Loucy (cell line): ENCODE measurements around the gene EBI3.

Experiments
- H2AFZ ChIP-seq: fragments of 200-600 bp; sonication (generic); 2 replicates; pipeline ENCODE4 v1.6.0; 2016; ENCODE audit warnings: antibody characterized with exemption, mild to moderate bottlenecking, low read length, moderate library complexity
- H3F3A ChIP-seq: fragments of 200-600 bp; 2 replicates; pipeline ENCODE4 v1.6.0; 2016; ENCODE audit warnings: antibody characterized with exemption, low read depth, mild to moderate bottlenecking
- H3K27me3 ChIP-seq: fragments of 200-600 bp; sonication (generic); 2 replicates; pipeline ENCODE4 v1.6.1; 2014; ENCODE audit warnings: low read length, mild to moderate bottlenecking; ENCODE audit not compliant: insufficient read depth, poor library complexity, severe bottlenecking
- H3K36me3 ChIP-seq: fragments of 200-600 bp; sonication (generic); 2 replicates; pipeline ENCODE4 v1.6.1; 2016; ENCODE audit warnings: low read length; ENCODE audit not compliant: insufficient read depth
- H3K4me1 ChIP-seq: fragments of 200-600 bp; sonication (generic); 2 replicates; pipeline ENCODE4 v1.5.1; 2014; ENCODE audit warnings: low read length, mild to moderate bottlenecking; ENCODE audit not compliant: insufficient read depth, poor library complexity, severe bottlenecking
- H3K4me2 ChIP-seq: fragments of 200-600 bp; sonication (generic); 2 replicates; pipeline ENCODE4 v1.6.0; 2014; ENCODE audit warnings: antibody characterized with exemption, low read length, low read depth, mild to moderate bottlenecking; ENCODE audit not compliant: poor library complexity, severe bottlenecking
- H3K4me3 ChIP-seq: fragments of 200-600 bp; sonication (generic); 2 replicates; pipeline ENCODE4 v1.5.1; 2014; ENCODE audit warnings: low read length, mild to moderate bottlenecking, mixed read lengths; ENCODE audit not compliant: poor library complexity, severe bottlenecking
- H3K79me2 ChIP-seq: fragments of 200-600 bp; sonication (generic); 2 replicates; pipeline ENCODE4 v1.6.1; 2014; ENCODE audit warnings: low read length; ENCODE audit not compliant: insufficient read depth
- H3K9ac ChIP-seq: fragments of 200-600 bp; sonication (generic); 2 replicates; pipeline ENCODE4 v1.6.0; 2014; ENCODE audit warnings: mild to moderate bottlenecking, low read depth, low read length, moderate library complexity; ENCODE audit not compliant: poor library complexity, severe bottlenecking
- H3K9me2 ChIP-seq: fragments of 200-600 bp; sonication (generic); replicated peaks from 2 replicates; pipeline ENCODE4 v1.6.1; 2016; ENCODE audit warnings: low read depth, low read length, mixed read lengths
- H3K9me3 ChIP-seq: fragments of 200-600 bp; sonication (generic); 2 replicates; pipeline ENCODE4 v1.6.1; 2014; ENCODE audit warnings: mild to moderate bottlenecking, antibody characterized with exemption, low read length, low read depth; ENCODE audit not compliant: insufficient read depth
- H4K20me1 ChIP-seq: fragments of 200-600 bp; sonication (generic); 2 replicates; pipeline ENCODE4 v1.6.0; 2014; ENCODE audit warnings: antibody characterized with exemption, low read length, mild to moderate bottlenecking; ENCODE audit not compliant: insufficient read depth, poor library complexity, severe bottlenecking
- EZH2phosphoT487 ChIP-seq: fragments of 200-600 bp; IDR thresholded peaks from 2 replicates; pipeline ENCODE4 v1.6.1; 2018; ENCODE audit warnings: antibody characterized with exemption, mild to moderate bottlenecking, moderate library complexity, borderline replicate concordance
- TF ChIP-seq, protein P1 (sequence below): fragments of 200-600 bp; sonication (generic); conservative IDR thresholded peaks from 2 replicates; pipeline ENCODE4 v1.5.1; 2014; ENCODE audit warnings: mild to moderate bottlenecking, antibody characterized with exemption, low read length

Gene EBI3

DNA sequence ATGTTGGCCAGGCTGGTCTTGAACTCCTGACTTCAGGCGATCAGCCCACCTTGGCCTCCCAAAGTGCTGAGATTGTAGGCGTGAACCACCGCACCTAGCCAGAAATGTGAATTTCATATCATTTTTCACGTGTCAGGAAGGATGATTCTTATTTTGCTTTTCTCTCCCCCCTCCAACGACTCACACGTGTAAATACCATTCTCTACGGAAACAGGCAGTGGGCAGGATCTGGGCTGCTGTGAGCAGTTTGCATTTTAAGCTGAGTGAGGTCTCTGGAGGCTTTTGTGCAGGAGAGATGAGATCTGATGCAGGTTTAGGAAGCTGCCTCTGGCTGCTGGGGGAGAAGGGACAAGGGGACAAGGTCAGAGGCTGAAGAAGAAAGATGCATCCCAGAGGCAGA is 35.0 kb upstream of the EBI3 start:
- Histone ChIP-seq H3F3A (no peaks in the 10 kb centered on the region), H3K36me3 (no peaks in the 10 kb centered on the region), H3K27me3 (no peaks in the 10 kb centered on the region), H3K4me3 (no peak overlapping the region), H4K20me1 (no peaks in the 10 kb centered on the region), H3K9ac (no peak overlapping the region), H3K4me1 (no peaks in the 10 kb centered on the region), H3K9me3 (no peaks in the 10 kb centered on the region), H3K9me2 (no peaks in the 10 kb centered on the region), H3K79me2 (no peaks in the 10 kb centered on the region), H3K4me2 (no peak overlapping the region), H2AFZ (no peak overlapping the region)
- no peak for TF ChIP-seq EZH2phosphoT487
- TF ChIP-seq, protein P1, sequence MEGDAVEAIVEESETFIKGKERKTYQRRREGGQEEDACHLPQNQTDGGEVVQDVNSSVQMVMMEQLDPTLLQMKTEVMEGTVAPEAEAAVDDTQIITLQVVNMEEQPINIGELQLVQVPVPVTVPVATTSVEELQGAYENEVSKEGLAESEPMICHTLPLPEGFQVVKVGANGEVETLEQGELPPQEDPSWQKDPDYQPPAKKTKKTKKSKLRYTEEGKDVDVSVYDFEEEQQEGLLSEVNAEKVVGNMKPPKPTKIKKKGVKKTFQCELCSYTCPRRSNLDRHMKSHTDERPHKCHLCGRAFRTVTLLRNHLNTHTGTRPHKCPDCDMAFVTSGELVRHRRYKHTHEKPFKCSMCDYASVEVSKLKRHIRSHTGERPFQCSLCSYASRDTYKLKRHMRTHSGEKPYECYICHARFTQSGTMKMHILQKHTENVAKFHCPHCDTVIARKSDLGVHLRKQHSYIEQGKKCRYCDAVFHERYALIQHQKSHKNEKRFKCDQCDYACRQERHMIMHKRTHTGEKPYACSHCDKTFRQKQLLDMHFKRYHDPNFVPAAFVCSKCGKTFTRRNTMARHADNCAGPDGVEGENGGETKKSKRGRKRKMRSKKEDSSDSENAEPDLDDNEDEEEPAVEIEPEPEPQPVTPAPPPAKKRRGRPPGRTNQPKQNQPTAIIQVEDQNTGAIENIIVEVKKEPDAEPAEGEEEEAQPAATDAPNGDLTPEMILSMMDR = no peak

- no peak overlapping the region for H3K4me3 ChIP-seq
- H3K9me2 ChIP-seq = no peaks in the 10 kb centered on the region
- H3K9ac ChIP-seq = no peak overlapping the region
- H3K36me3 ChIP-seq = no peaks in the 10 kb centered on the region
- no peak overlapping the region for H3K4me2 ChIP-seq
- H3K79me2 ChIP-seq = no peaks in the 10 kb centered on the region
- H2AFZ ChIP-seq = no peak overlapping the region
- no peaks in the 10 kb centered on the region for H3K27me3 ChIP-seq
- H4K20me1 ChIP-seq = no peaks in the 10 kb centered on the region
- no peak for TF ChIP-seq EZH2phosphoT487
- TF ChIP-seq, protein P1 = no peak
- H3K4me1 ChIP-seq = no peaks in the 10 kb centered on the region
- no peaks in the 10 kb centered on the region for H3K9me3 ChIP-seq
- H3F3A ChIP-seq = no peaks in the 10 kb centered on the region
Observed at GRCh38 chr19:4196009-4196408, 33.3 kb upstream of the EBI3 start.

DNA sequence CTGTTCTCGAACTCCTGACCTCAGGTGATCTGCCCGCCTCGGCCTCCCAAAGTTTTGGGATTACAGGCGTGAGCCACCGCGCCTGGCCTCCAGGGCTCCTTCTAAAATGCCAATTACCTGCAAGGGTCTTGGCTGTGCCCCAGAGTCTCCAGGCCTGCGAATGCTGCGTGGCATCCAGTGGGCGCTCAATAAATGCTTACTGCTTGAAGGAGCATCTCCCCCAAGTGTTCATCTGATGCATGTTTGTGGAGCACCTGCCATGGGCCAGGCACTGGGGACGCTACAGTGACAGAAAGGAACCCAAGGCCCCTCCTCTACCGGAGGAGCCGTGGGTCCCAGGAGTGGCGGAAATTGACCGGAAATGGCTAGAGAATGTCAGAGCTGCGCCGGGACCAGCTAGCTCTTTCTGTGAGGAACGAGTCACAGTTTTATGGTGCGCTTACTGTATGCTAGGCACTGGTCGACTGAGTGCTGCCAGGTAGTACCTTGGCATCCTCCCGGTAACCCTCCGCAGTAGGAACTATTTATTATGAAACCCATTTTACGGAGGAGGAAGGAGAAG is 32.7 kb upstream of the EBI3 start:
- no peaks in the 10 kb centered on the region for H3K9me2 ChIP-seq
- H3K9ac ChIP-seq = no peak overlapping the region
- TF ChIP-seq, protein P1 = no peak
- no peak for TF ChIP-seq EZH2phosphoT487
- H3K79me2 ChIP-seq = no peaks in the 10 kb centered on the region
- no peak overlapping the region for H3K4me3 ChIP-seq
- no peak overlapping the region for H3K4me2 ChIP-seq
- no peaks in the 10 kb centered on the region for H3K27me3 ChIP-seq
- H2AFZ ChIP-seq = no peak overlapping the region
- no peaks in the 10 kb centered on the region for H3K4me1 ChIP-seq
- H4K20me1 ChIP-seq = no peaks in the 10 kb centered on the region
- no peaks in the 10 kb centered on the region for H3K9me3 ChIP-seq
- H3K36me3 ChIP-seq = no peaks in the 10 kb centered on the region
- H3F3A ChIP-seq = no peaks in the 10 kb centered on the region
